H1 (cell line): Measurements from ENCODE around the gene COA1.
"Not testable (repeated sequence)": the region's sequence is repeated elsewhere in the genome, so short reads cannot be mapped to it uniquely, and the experiment has no call there.

ENCODE experiments used
- CBX8 ChIP-seq: fragments of 300-800, 300-1000 bp; sonication (generic); IDR thresholded peaks from 2 replicates; pipeline ENCODE4 v1.7.1; 2016; ENCODE audit warnings: low read depth, low read length, borderline replicate concordance
- EP300 ChIP-seq, 2 experiments: IDR thresholded peaks; 1 replicate in 1 of 2; 2 replicates in 1 of 2; pipeline ENCODE4 v1.6.1; 2011 to 2012; ENCODE audit warnings: low read depth in 2 of 2, low read length in 2 of 2, mild to moderate bottlenecking in 2 of 2, borderline replicate concordance in 1 of 2, inconsistent platforms in 1 of 2, moderate library complexity in 1 of 2
- EZH2 ChIP-seq: fragments of 200-600 bp; sonication (generic); IDR thresholded peaks from 2 replicates; pipeline ENCODE4 v1.7.1; 2012; ENCODE audit warnings: low read depth, mild to moderate bottlenecking, moderate library complexity, low read length, inconsistent platforms; ENCODE audit not compliant: severe bottlenecking
- HDAC6 ChIP-seq: IDR thresholded peaks from one replicate; pipeline ENCODE4 v1.7.1; 2012; ENCODE audit warnings: low read depth, mild to moderate bottlenecking, inconsistent platforms, low read length, moderate library complexity
- JUN ChIP-seq: IDR thresholded peaks from 2 replicates; pipeline ENCODE4 v1.6.1; 2011; ENCODE audit warnings: low read depth, mild to moderate bottlenecking, improper control_type of control experiment, low read length
- MAX ChIP-seq: IDR thresholded peaks from 2 replicates; pipeline ENCODE4 v1.6.1; 2012; ENCODE audit warnings: inconsistent platforms
- POLR2A ChIP-seq, 2 experiments: IDR thresholded peaks; 1 replicate in 1 of 2; 2 replicates in 1 of 2; pipeline ENCODE4 v1.6.1; 2011; ENCODE audit warnings: low read depth in 2 of 2, low read length in 2 of 2, mild to moderate bottlenecking in 2 of 2; ENCODE audit errors: control extremely low read depth in 1 of 2
- TBP ChIP-seq: IDR thresholded peaks from 2 replicates; pipeline ENCODE4 v1.6.1; 2011; ENCODE audit warnings: low read depth, low read length, improper control_type of control experiment
- TF ChIP-seq, protein P1 (sequence below): IDR thresholded peaks from 2 replicates; pipeline ENCODE4 v1.6.1; 2011; ENCODE audit warnings: low read depth, mild to moderate bottlenecking, low read length; ENCODE audit not compliant: insufficient read depth
- TF ChIP-seq, protein P2 (sequence below), 3 experiments: IDR thresholded peaks; 1 replicate in 2 of 3; 2 replicates in 1 of 3; pipeline versions ENCODE4 v1.5.1 to v1.6.1; 2011; ENCODE audit warnings: low read length in 3 of 3, mild to moderate bottlenecking in 3 of 3, inconsistent platforms in 2 of 3, low read depth in 1 of 3, moderate library complexity in 1 of 3; ENCODE audit not compliant: insufficient read depth in 1 of 3; ENCODE audit errors: control extremely low read depth in 1 of 3

DNA sequence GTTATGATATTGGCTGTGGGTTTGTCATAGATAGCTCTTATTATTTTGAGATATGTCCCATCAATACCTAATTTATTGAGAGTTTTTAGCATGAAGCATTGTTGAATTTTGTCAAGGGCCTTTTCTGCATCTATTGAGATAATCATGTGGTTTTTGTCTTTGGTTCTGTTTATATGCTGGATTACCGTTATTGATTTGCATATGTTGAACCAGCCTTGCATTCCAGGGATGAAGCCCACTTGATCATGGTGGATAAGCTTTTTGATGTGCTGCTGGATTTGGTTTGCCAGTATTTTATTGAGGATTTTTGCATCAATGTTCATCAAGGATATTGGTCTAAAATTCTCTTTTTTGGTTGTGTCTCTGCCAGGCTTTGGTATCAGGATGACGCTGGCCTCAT is 45.9 kb upstream of the COA1 start:
- TF ChIP-seq JUN; HDAC6; MAX; EP300 (IDR thresholded peaks at IDR 0.05; ENCODE audit: borderline replicate concordance in 1 of 2, low read depth in 2 of 2, low read length in 2 of 2); CBX8; TBP; POLR2A (IDR thresholded peaks at IDR 0.05; ENCODE audit: control extremely low read depth in 1 of 2, low read depth in 2 of 2, low read length in 2 of 2); EZH2: not testable (repeated sequence)
- TF ChIP-seq, protein P1, sequence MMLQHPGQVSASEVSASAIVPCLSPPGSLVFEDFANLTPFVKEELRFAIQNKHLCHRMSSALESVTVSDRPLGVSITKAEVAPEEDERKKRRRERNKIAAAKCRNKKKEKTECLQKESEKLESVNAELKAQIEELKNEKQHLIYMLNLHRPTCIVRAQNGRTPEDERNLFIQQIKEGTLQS: not testable (repeated sequence)
- TF ChIP-seq, protein P2, sequence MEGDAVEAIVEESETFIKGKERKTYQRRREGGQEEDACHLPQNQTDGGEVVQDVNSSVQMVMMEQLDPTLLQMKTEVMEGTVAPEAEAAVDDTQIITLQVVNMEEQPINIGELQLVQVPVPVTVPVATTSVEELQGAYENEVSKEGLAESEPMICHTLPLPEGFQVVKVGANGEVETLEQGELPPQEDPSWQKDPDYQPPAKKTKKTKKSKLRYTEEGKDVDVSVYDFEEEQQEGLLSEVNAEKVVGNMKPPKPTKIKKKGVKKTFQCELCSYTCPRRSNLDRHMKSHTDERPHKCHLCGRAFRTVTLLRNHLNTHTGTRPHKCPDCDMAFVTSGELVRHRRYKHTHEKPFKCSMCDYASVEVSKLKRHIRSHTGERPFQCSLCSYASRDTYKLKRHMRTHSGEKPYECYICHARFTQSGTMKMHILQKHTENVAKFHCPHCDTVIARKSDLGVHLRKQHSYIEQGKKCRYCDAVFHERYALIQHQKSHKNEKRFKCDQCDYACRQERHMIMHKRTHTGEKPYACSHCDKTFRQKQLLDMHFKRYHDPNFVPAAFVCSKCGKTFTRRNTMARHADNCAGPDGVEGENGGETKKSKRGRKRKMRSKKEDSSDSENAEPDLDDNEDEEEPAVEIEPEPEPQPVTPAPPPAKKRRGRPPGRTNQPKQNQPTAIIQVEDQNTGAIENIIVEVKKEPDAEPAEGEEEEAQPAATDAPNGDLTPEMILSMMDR (IDR thresholded peaks at IDR 0.05; ENCODE audit: control extremely low read depth in 1 of 3, insufficient read depth in 1 of 3, low read depth in 1 of 3, low read length in 3 of 3): not testable (repeated sequence)
